NCI-H1930 (cell line): ENCODE measurements around the gene WDFY3.
"Not testable (repeated sequence)": the region's sequence is repeated elsewhere in the genome, so short reads cannot be mapped to it uniquely, and the experiment has no call there.

Experiments used
- DNase-seq, 2 experiments: peaks; one replicate each; lab custom pipeline; 2025; lab: John Stamatoyannopoulos, UW

Gene WDFY3

GRCh38 chr4:84672177-84672576 lies 294.3 kb downstream of the WDFY3 start:
- DNase-seq = no peak

- DNase-seq = no peak
Observed at GRCh38 chr4:84669201-84669600, 297.3 kb downstream of the WDFY3 start.

GRCh38 chr4:84666439-84666838 lies 300.1 kb downstream of the WDFY3 start:
- no peak for DNase-seq

- DNase-seq = not testable (repeated sequence)
Observed at GRCh38 chr4:84664767-84665166, 301.7 kb downstream of the WDFY3 start.

GRCh38 chr4:84661191-84661939 lies 305.1 kb downstream of the WDFY3 start:
- DNase-seq = no peak

GRCh38 chr4:84660606-84661005 lies 305.9 kb downstream of the WDFY3 start:
- DNase-seq = no peak

GRCh38 chr4:84652478-84652877 lies 314.0 kb downstream of the WDFY3 start:
- DNase-seq = no peak

- no peak for DNase-seq
Observed at GRCh38 chr4:84651499-84651898, 315.0 kb downstream of the WDFY3 start.

- DNase-seq = no peak
Observed at GRCh38 chr4:84648863-84649647, 317.4 kb downstream of the WDFY3 start.

GRCh38 chr4:84648178-84648577 lies 318.3 kb downstream of the WDFY3 start:
- DNase-seq = no peak

GRCh38 chr4:84647312-84647884 lies 319.1 kb downstream of the WDFY3 start:
- no peak for DNase-seq

- DNase-seq = no peak
Observed at GRCh38 chr4:84644087-84644486, 322.4 kb downstream of the WDFY3 start.

GRCh38 chr4:84639145-84639544 lies 327.3 kb downstream of the WDFY3 start:
- no peak for DNase-seq

- DNase-seq = no peak
Observed at GRCh38 chr4:84638092-84638491, 328.4 kb downstream of the WDFY3 start.

- no peak for DNase-seq
Observed at GRCh38 chr4:84634961-84635360, 331.5 kb downstream of the WDFY3 start.

- DNase-seq = no peak
Observed at GRCh38 chr4:84632092-84632491, 334.4 kb downstream of the WDFY3 start.

- no peak for DNase-seq
Observed at GRCh38 chr4:84631573-84631972, 334.9 kb downstream of the WDFY3 start.

- no peak for DNase-seq
Observed at GRCh38 chr4:84626673-84627072, 339.8 kb downstream of the WDFY3 start.

- DNase-seq = no peak
Observed at GRCh38 chr4:84623661-84624060, 342.8 kb downstream of the WDFY3 start.

GRCh38 chr4:84622959-84623358 lies 343.5 kb downstream of the WDFY3 start:
- no peak for DNase-seq
